Endothelial cell of umbilical vein (primary cell): Measurements from ENCODE around the gene EPHA4. TPM values are rescaled to one million over a fixed set of nuclear protein-coding genes. Genes with fewer than 3 reads are reported as not detected.

Experiments
- BruUV-seq: library from RNA; stranded (reverse); fragments of 400-500 nt; replicated peaks from 2 replicates; lab custom pipeline; 2021; lab: Mats Ljungman, UMichigan
- CTCF ChIA-PET: fragments of 300-600, 350-600 bp; sonication (Branson Sonifier 250); formaldehyde crosslinking; loops from one replicate; lab custom pipeline; 2021; ENCODE audit warnings: antibody characterized with exemption, inconsistent platforms; lab: Charles Lee
- POLR2A ChIA-PET: fragments of 300-600, 350-600 bp; sonication (Branson Sonifier 250); formaldehyde crosslinking; loops from one replicate; lab custom pipeline; 2021; ENCODE audit warnings: antibody characterized with exemption, inconsistent platforms; lab: Charles Lee
- DNase-seq: peaks from one replicate; pipeline ENCODE4 v3.0.0-alpha.2; 2011; ENCODE audit warnings: low read depth, low spot score
- FAIRE-seq: peaks from 2 replicates; lab custom pipeline; 2011; peaks lifted over from hg19 to GRCh38; lab: Jason Lieb, UNC
- H2AFZ ChIP-seq: 2 replicates; pipeline ENCODE4 v1.6.0; 2012; ENCODE audit warnings: low read depth, low read length, control low read depth, inconsistent platforms
- H3K27ac ChIP-seq: 2 replicates; pipeline ENCODE4 v1.5.1; 2011; ENCODE audit warnings: low read depth, mild to moderate bottlenecking, control low read depth, low read length, moderate library complexity; ENCODE audit not compliant: insufficient read depth
- H3K27me3 ChIP-seq, 2 experiments: 2 replicates each; pipeline versions ENCODE4 v1.6.0 to v1.6.1; 2011; ENCODE audit warnings: low read length in 2 of 2, mixed read lengths in 1 of 2; ENCODE audit not compliant: control insufficient read depth in 2 of 2, insufficient read depth in 2 of 2
- H3K36me3 ChIP-seq, 2 experiments: 2 replicates in 1 of 2; 3 replicates in 1 of 2; pipeline ENCODE4 v1.5.1; 2011; ENCODE audit warnings: low read length in 2 of 2, mild to moderate bottlenecking in 1 of 2, moderate library complexity in 1 of 2; ENCODE audit not compliant: control insufficient read depth in 2 of 2, insufficient read depth in 2 of 2; ENCODE audit errors: extremely low read depth in 1 of 2
- H3K4me1 ChIP-seq: 3 replicates; pipeline ENCODE4 v1.5.1; 2011; ENCODE audit warnings: mild to moderate bottlenecking, low read length; ENCODE audit not compliant: control insufficient read depth, insufficient read depth; ENCODE audit errors: extremely low read depth
- H3K4me2 ChIP-seq: 2 replicates; pipeline ENCODE4 v1.6.1; 2011; ENCODE audit warnings: low read length, control low read depth, mixed read lengths; ENCODE audit not compliant: insufficient read depth
- H3K4me3 ChIP-seq, 3 experiments: fragments of 200-600 bp in 1 of 3; sonication (generic), shearing (Covaris generic) in 1 of 3; replicated peaks in 1 of 3; 2 replicates each; pipeline ENCODE4 v1.5.1; 2011 to 2016; ENCODE audit warnings: control low read depth in 3 of 3, low read length in 3 of 3, mild to moderate bottlenecking in 2 of 3, inconsistent platforms in 1 of 3, low read depth in 1 of 3, moderate library complexity in 1 of 3; ENCODE audit not compliant: insufficient read depth in 1 of 3
- H3K79me2 ChIP-seq: 2 replicates; pipeline ENCODE4 v1.6.0; 2012; ENCODE audit warnings: low read length, inconsistent platforms; ENCODE audit not compliant: control insufficient read depth, insufficient read depth
- H3K9ac ChIP-seq: replicated peaks from 2 replicates; pipeline ENCODE3; 2011; ENCODE audit warnings: low read length, control low read depth; ENCODE audit not compliant: insufficient read depth; ENCODE audit errors: extremely low read depth
- H3K9me1 ChIP-seq: replicated peaks from 3 replicates; pipeline ENCODE4 v1.6.0; 2011; ENCODE audit warnings: mild to moderate bottlenecking, low read length; ENCODE audit not compliant: control insufficient read depth, insufficient read depth; ENCODE audit errors: extremely low read depth
- H3K9me3 ChIP-seq: replicated peaks from 2 replicates; pipeline ENCODE4 v1.5.1; 2012; ENCODE audit warnings: low read length, inconsistent platforms; ENCODE audit not compliant: control insufficient read depth, insufficient read depth
- H4K20me1 ChIP-seq: replicated peaks from 2 replicates; pipeline ENCODE3; 2011; ENCODE audit warnings: mild to moderate bottlenecking, low read length; ENCODE audit not compliant: control insufficient read depth, insufficient read depth; ENCODE audit errors: extremely low read depth
- CTCF ChIP-seq, 2 donors: IDR thresholded peaks; 1 replicate in 1 of 2; 2 replicates in 1 of 2; pipeline ENCODE4 v1.5.1; 2011; ENCODE audit warnings: low read length in 2 of 2, mild to moderate bottlenecking in 2 of 2, moderate library complexity in 2 of 2, control low read depth in 1 of 2, inconsistent platforms in 1 of 2, low read depth in 1 of 2; ENCODE audit not compliant: insufficient read depth in 1 of 2; ENCODE audit errors: extremely low read depth in 1 of 2
- EZH2 ChIP-seq: IDR thresholded peaks from 2 replicates; pipeline ENCODE4 v1.6.1; 2012; ENCODE audit warnings: borderline replicate concordance, low read depth, mild to moderate bottlenecking, moderate library complexity, low read length, inconsistent platforms; ENCODE audit not compliant: severe bottlenecking
- FOS ChIP-seq: IDR thresholded peaks from 2 replicates; pipeline ENCODE4 v1.6.1; 2011; ENCODE audit warnings: mild to moderate bottlenecking, low read length, moderate library complexity, borderline replicate concordance; ENCODE audit not compliant: insufficient read depth
- GATA2 ChIP-seq: IDR thresholded peaks from 2 replicates; pipeline ENCODE4 v1.7.0; 2011; ENCODE audit warnings: low read depth, mild to moderate bottlenecking, moderate library complexity, mixed read lengths, low read length; ENCODE audit not compliant: insufficient read length, insufficient read depth
- JUN ChIP-seq: IDR thresholded peaks from 2 replicates; pipeline ENCODE4 v1.6.1; 2011; ENCODE audit warnings: borderline replicate concordance, low read depth; ENCODE audit not compliant: insufficient read length, insufficient read depth
- MAX ChIP-seq: IDR thresholded peaks from 2 replicates; pipeline ENCODE4 v1.6.1; 2011; ENCODE audit not compliant: insufficient read depth, insufficient read length
- MYC ChIP-seq: IDR thresholded peaks from one replicate; pipeline ENCODE4 v1.6.1; 2011; ENCODE audit warnings: mild to moderate bottlenecking, low read depth, low read length
- POLR2A ChIP-seq: IDR thresholded peaks from 2 replicates; pipeline ENCODE4 v1.6.1; 2012; ENCODE audit warnings: low read depth, mild to moderate bottlenecking, control low read depth, low read length
- POLR2AphosphoS5 ChIP-seq: IDR thresholded peaks from 2 replicates; pipeline ENCODE4 v1.6.1; 2012; ENCODE audit warnings: low read depth, mild to moderate bottlenecking, control low read depth, low read length, moderate library complexity; ENCODE audit not compliant: insufficient read depth
- dilution Hi-C: fragments of 300-500 bp; cut with MboI; formaldehyde crosslinking; loops from one replicate; pipeline ENCODE4 v1.15.0; 2019; ENCODE audit warnings: low sequenced_read_pairs; ENCODE audit not compliant: extremely low pct_ligation_motif_present
- intact Hi-C: fragments of 100-400 bp; cut with micrococcal nuclease; formaldehyde crosslinking; loops from one replicate; pipeline ENCODE4 v1.10.0; 2022
- polyA plus RNA-seq, 4 experiments: library from polyadenylated mRNA; depleted of rRNA in 3 of 4; stranded (reverse) in 3 of 4; unstranded in 1 of 4; fragments of >200 nt; gene quantifications; 2 replicates each; pipeline versions ENCODE4 v1.2.1 to v1.2.3, GENCODE V29; 2011 to 2012; ENCODE audit warnings: missing spikeins in 1 of 4
- total RNA-seq: library from RNA; stranded (reverse); gene quantifications from 2 replicates; pipeline ENCODE4 v1.2.3, GENCODE V29; 2021

EPHA4 gene
- total and polyA plus RNA-seq, 2 donors (not counting 3 experiments of a cell fraction or from before 2014, with no cell fraction given), result 11.9 to 19.8 TPM

GRCh38 chr2:221482666-221483455, 89.2 kb downstream of the EPHA4 start:
- Histone ChIP-seq H4K20me1 (no peaks in the 10 kb centered on the region), H3K9ac (no peak overlapping the region), H2AFZ (no peak overlapping the region), H3K4me2 (no peak overlapping the region), H3K79me2 (no peaks in the 10 kb centered on the region), H3K27ac (no peak overlapping the region), H3K9me1 (no peaks in the 10 kb centered on the region), H3K4me1 (peaks cover 8% of the 10 kb centered on the region), H3K4me3 (no peak overlapping the region), H3K36me3 (peaks cover 0 to 3% of the 10 kb centered on the region in 2 experiments), H3K9me3 (no peaks in the 10 kb centered on the region), H3K27me3 (no peaks in the 10 kb centered on the region)
- no TSS peak for BruUV-seq
- dilution Hi-C loops (no loop called here), intact Hi-C loops (no loop called here)
- FAIRE-seq (no peak), DNase-seq (no peak)
- no peak for TF ChIP-seq POLR2A
- no peak for TF ChIP-seq CTCF (IDR thresholded peaks at IDR 0.05; ENCODE audit: extremely low read depth in 1 of 2, insufficient read depth in 1 of 2, low read depth in 1 of 2, low read length in 2 of 2)
- TF ChIP-seq MYC, result no peak
- TF ChIP-seq POLR2AphosphoS5, result no peak
- no peak for TF ChIP-seq EZH2
- TF ChIP-seq JUN, result no peak
- no peak for TF ChIP-seq GATA2
- TF ChIP-seq MAX, result no peak
- TF ChIP-seq FOS, result no peak
- ChIA-PET POLR2A (no interaction called here), CTCF (interaction anchor here (1.4 kb wide), 1 partner anchor 10 kb away, joined by 3 read pairs; no protein-coding TSS in a partner anchor)
